Heart left ventricle (tissue), 16 donors: ENCODE results near the gene ANKRD9. TPM values are rescaled to one million over a fixed set of nuclear protein-coding genes. Genes with fewer than 3 reads are reported as not detected.
A peak's percentile ranks its signal among the peaks of the same experiment; 100 is the strongest.

Source experiments
- ATAC-seq, 4 donors: fragments of 200-7000 bp; cut with Tn5 transposase; one replicate each; pipeline ENCODE4 v1.9.1; 2020 to 2022; ENCODE audit warnings: moderate library complexity in 4 of 4, mild to moderate bottlenecking in 3 of 4, moderate number of reproducible peaks in 1 of 4
- DNase-seq, 5 donors: peaks; one replicate each; pipeline ENCODE4 v3.0.0-alpha.2; 2020
- H3K27ac ChIP-seq, 12 donors: fragments of 200-600 bp; sonication (generic) in 4 of 12; one replicate each; pipeline versions ENCODE4 v1.5.0 to v1.8.0; 2016 to 2022; ENCODE audit warnings: mild to moderate bottlenecking in 2 of 12
- H3K27me3 ChIP-seq, 9 donors: fragments of 200-600 bp; sonication (generic) in 2 of 9; one replicate each; pipeline versions ENCODE4 v1.5.1 to v1.8.0; 2016 to 2022; ENCODE audit warnings: mild to moderate bottlenecking in 3 of 9
- H3K36me3 ChIP-seq, 9 donors: fragments of 200-600 bp; sonication (generic) in 2 of 9; one replicate each; pipeline versions ENCODE4 v1.5.0 to v1.8.0; 2018 to 2022; ENCODE audit warnings: mild to moderate bottlenecking in 2 of 9
- H3K4me1 ChIP-seq, 12 donors: fragments of 200-600 bp; sonication (generic) in 4 of 12; one replicate each; pipeline versions ENCODE4 v1.5.0 to v1.8.0; 2016 to 2022; ENCODE audit warnings: mild to moderate bottlenecking in 3 of 12
- H3K4me3 ChIP-seq, 12 donors: fragments of 200-600 bp; sonication (generic) in 4 of 12; one replicate each; pipeline versions ENCODE4 v1.5.0 to v1.8.0; 2017 to 2022; ENCODE audit warnings: mild to moderate bottlenecking in 9 of 12, moderate library complexity in 4 of 12
- H3K9me3 ChIP-seq, 12 donors: fragments of 200-600 bp; sonication (generic) in 4 of 12; one replicate each; pipeline versions ENCODE4 v1.5.0 to v1.8.0; 2016 to 2022; ENCODE audit warnings: mild to moderate bottlenecking in 1 of 12
- POLR2A ChIP-seq, 2 donors: fragments of 450-650 bp; IDR thresholded peaks; one replicate each; pipeline ENCODE4 v1.6.1; 2017; ENCODE audit warnings: antibody characterized with exemption in 2 of 2, mild to moderate bottlenecking in 2 of 2, moderate library complexity in 2 of 2
- WGBS, 4 donors: extraction: QIAGEN DNeasy Blood & Tissue Kit in 2 of 4; methylation state at CpG; one replicate each; pipeline versions ENCODE4 v1.1.5 to v1.1.7; 2013 to 2018; 5-methylcytosine and 5-hydroxymethylcytosine counted together
- intact Hi-C, 10 donors: fragments of 100-400 bp; cut with DNase I; formaldehyde crosslinking; loops; one replicate each; pipeline versions ENCODE4 v1.11.1 to v1.14.2; 2022
- polyA plus RNA-seq, 2 donors: library from polyadenylated mRNA; stranded (reverse); fragments of 200-250 nt; gene quantifications; one replicate each; pipeline ENCODE4 v1.2.3, GENCODE V29; 2013
- total RNA-seq, 9 donors: library from RNA; depleted of rRNA in 2 of 9; stranded (reverse); fragments of >200 nt in 2 of 9; fragmentation: NEBNext Ultra II Directional in 3 of 9; extraction: Animal tissue kit (Norgen Biotek cat#: 25700) in 3 of 9; gene quantifications; one replicate each; pipeline versions ENCODE4 v1.1.0 to v1.2.4, GENCODE V29; 2016 to 2023
- TF ChIP-seq, protein P1 (sequence below), 12 donors: fragments of 200-600 bp; sonication (generic) in 4 of 12; IDR thresholded peaks; one replicate each; pipeline versions ENCODE4 v1.5.0 to v1.8.0; 2018 to 2022; ENCODE audit warnings: antibody characterized with exemption in 12 of 12, mild to moderate bottlenecking in 5 of 12
- donor health status: ischemic (EF 13 %, LVEDD 7.1; RV severe dilation, severe dysfunction).
- donor health status: healthy with polysubstance abuse.
- donor health status: DM: no; HTN: yes; CAD: no.
- donor health status: DM: no; HTN: no; CAD: no.
- donor health status: ischemic (EF 25% LVEDD 6.9; RV normal size, moderate dysfunction).
- donor health status: ischemic (EF 25% LVEDD 5.7; RV mildly dilated, moderate dysfunction).
- donor health status: healthy.
- donor health status: DM: yes; HTN: yes; CAD: no.
- donor health status: ischemic (EF 35%, LVEDD 5.7; RV mildly dilated, moderate dysfunction).
- donor health status: nonischemic (EF 11% LVEDD 7.7; RV severe dilation, severe dysfunction).
- donor health status: DM: yes; HTN: yes; CAD: no.
- donor health status: PGD.
- donor health status: ischemic (EF 29% LVEDD 5.4; RV normal size, mild dysfunction).
- donor health status: nonischemic (EF 23%, LVEDD 6.1; RV moderate dilation, normal function).

Gene ANKRD9
- total and polyA plus RNA-seq, 11 donors: 42.2 to 271 (median 126) TPM

DNA sequence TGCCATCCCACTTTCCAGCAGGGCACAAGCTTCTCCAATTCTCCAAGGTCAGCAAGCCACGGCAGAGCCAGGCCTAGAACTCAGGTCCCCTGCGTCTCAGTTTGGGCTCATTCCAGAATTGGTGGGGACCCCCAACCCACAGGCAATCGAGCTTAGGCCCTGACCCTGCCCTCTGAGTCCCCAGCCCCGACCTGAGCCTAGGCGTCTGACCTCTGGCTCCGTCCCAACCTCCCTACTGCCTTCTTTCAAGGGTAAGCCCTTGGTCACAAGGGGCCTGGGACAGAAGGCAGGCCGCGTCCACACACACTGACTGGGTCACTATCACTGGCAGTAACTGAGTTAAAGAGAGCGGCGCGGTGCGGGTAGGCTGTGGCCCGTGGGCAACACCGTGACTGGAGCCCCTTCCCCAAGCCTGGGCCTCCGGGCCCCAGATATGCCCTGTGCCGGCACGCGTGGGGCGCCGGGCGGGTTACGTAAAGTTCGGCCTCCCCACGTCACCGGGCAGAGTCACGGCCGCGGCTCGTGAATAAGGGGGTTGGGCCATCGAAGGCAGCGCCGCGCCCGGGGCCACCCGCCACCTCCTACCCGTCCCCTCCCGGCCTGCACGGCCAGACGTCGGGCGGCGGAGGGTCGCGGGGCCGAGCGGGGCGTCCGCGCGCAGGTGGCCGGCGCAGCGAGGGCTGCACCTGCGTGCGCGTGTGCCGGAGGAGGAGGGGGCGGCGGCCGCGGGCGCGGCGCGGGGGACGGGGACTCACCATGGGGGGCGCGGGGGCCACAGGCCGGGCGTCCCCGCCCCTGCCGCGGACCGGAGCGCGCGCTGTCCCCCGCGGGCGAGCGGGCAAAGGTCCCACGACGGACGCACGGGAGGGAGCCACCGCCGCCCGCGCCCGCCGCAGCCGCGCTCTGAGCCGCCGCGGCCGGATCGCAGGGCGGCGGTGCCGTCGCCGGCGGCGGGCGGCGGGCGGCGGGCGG, 516 bp downstream of the ANKRD9 start:
- peak; percentile 3 to 62 (median 14) for ATAC-seq
- DNase-seq: peak; percentile 71 to 85 (median 83)
- 3 to 13% (median 5%) methylated on average over 15 to 110 of the region's 110 CpGs for WGBS, 4 donors
- H3K9me3 ChIP-seq: no peaks in the 10 kb centered on the region
- peaks cover 0 to 19% (median 12%) of the 10 kb centered on the region in 9 donors for H3K36me3 ChIP-seq
- TF ChIP-seq, protein P1, sequence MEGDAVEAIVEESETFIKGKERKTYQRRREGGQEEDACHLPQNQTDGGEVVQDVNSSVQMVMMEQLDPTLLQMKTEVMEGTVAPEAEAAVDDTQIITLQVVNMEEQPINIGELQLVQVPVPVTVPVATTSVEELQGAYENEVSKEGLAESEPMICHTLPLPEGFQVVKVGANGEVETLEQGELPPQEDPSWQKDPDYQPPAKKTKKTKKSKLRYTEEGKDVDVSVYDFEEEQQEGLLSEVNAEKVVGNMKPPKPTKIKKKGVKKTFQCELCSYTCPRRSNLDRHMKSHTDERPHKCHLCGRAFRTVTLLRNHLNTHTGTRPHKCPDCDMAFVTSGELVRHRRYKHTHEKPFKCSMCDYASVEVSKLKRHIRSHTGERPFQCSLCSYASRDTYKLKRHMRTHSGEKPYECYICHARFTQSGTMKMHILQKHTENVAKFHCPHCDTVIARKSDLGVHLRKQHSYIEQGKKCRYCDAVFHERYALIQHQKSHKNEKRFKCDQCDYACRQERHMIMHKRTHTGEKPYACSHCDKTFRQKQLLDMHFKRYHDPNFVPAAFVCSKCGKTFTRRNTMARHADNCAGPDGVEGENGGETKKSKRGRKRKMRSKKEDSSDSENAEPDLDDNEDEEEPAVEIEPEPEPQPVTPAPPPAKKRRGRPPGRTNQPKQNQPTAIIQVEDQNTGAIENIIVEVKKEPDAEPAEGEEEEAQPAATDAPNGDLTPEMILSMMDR (IDR thresholded peaks at IDR 0.05): no peak
- TF ChIP-seq POLR2A (IDR thresholded peaks at IDR 0.05): peak in 1 of 2 donors; percentile 32
- no peaks in the 10 kb centered on the region for H3K27me3 ChIP-seq
- intact Hi-C loops: no loop called here
- H3K4me1 ChIP-seq: peaks cover 0 to 51% (median 20%) of the 10 kb centered on the region in 12 donors
- H3K4me3 ChIP-seq: peak overlapping the region; percentile 37 to 90 (median 64)
- peak overlapping the region; percentile 87 to 100 (median 96) for H3K27ac ChIP-seq

DNA sequence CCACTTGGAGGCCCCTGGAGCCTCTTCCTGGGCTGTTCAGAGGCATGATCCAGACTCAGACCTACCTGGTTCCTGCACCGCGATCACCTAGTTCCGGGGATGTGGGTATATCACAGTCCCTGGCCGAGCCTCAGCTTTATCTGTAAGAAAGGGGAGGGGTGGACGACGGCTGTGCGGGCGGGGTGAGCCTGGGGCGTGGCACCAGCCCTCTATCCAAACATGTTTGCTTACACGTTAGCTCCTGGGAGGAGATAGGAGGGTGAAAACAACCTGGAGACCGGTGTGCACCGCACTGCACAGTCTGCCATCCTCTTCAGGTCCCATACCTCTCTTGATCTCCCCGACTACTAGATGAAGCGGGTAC, 1.2 kb downstream of the ANKRD9 start:
- Histone ChIP-seq H3K9me3 (no peaks in the 10 kb centered on the region), H3K4me1 (peaks cover 0 to 57% (median 25%) of the 10 kb centered on the region in 12 donors), H3K36me3 (peaks cover 0 to 19% (median 12%) of the 10 kb centered on the region in 9 donors), H3K4me3 (peak overlapping the region; percentile 37 to 90 (median 64)), H3K27ac (peak overlapping the region; percentile 87 to 100 (median 96)), H3K27me3 (no peaks in the 10 kb centered on the region)
- TF ChIP-seq POLR2A (IDR thresholded peaks at IDR 0.05): no peak
- TF ChIP-seq, protein P1 (IDR thresholded peaks at IDR 0.05): no peak
- intact Hi-C loops: no loop called here
- DNase-seq: peak in 3 of 5 donors; percentile 54 to 75 (median 66)
- peak; percentile 20 to 36 (median 26) for ATAC-seq
- WGBS, 4 donors: 50 to 64% (median 59%) methylated on average over 11 to 14 of the region's 14 CpGs

DNA sequence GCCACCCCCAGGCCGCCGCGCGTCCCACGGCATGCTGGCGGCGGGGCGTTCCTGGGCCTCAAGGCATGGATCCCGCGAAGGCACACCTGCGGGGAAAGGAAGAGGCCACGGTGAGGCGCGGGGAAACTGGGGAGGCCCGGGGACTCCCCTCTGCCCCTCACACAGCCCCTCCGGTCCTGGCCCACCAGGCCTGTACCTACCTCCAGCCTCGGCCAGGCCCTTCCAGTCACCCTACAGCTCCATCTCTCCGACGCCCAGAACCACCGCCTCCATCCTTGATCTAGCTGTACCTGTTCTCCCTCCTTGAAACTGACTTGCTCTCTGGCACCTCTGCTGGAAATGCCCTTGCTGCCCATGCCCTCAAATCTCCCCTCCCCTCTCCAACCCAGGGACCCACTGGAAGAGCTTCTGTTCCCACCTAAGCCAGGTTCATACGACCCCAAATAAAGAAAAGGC, 1.7 kb downstream of the ANKRD9 start:
- intact Hi-C loops: no loop called here
- H3K4me3 ChIP-seq: peak overlapping the region in 9 of 12 donors; percentile 12 to 90 (median 64)
- no peaks in the 10 kb centered on the region for H3K27me3 ChIP-seq
- H3K36me3 ChIP-seq: peaks cover 0 to 19% (median 12%) of the 10 kb centered on the region in 9 donors
- WGBS, 4 donors: 86 to 91% (median 88%) methylated on average over 21 of the region's 21 CpGs
- DNase-seq (no peak), ATAC-seq (no peak)
- H3K27ac ChIP-seq: peak overlapping the region in 11 of 12 donors; percentile 87 to 100 (median 95)
- no peaks in the 10 kb centered on the region for H3K9me3 ChIP-seq
- peaks cover 0 to 61% (median 25%) of the 10 kb centered on the region in 12 donors for H3K4me1 ChIP-seq
- TF ChIP-seq POLR2A (IDR thresholded peaks at IDR 0.05): no peak
- TF ChIP-seq, protein P1 (IDR thresholded peaks at IDR 0.05): no peak
